ENCODE data around the gene OVCA2.
"Not testable (repeated sequence)": the region's sequence is repeated elsewhere in the genome, so short reads cannot be mapped to it uniquely, and the experiment has no call there.

OVCA2 gene

DNA sequence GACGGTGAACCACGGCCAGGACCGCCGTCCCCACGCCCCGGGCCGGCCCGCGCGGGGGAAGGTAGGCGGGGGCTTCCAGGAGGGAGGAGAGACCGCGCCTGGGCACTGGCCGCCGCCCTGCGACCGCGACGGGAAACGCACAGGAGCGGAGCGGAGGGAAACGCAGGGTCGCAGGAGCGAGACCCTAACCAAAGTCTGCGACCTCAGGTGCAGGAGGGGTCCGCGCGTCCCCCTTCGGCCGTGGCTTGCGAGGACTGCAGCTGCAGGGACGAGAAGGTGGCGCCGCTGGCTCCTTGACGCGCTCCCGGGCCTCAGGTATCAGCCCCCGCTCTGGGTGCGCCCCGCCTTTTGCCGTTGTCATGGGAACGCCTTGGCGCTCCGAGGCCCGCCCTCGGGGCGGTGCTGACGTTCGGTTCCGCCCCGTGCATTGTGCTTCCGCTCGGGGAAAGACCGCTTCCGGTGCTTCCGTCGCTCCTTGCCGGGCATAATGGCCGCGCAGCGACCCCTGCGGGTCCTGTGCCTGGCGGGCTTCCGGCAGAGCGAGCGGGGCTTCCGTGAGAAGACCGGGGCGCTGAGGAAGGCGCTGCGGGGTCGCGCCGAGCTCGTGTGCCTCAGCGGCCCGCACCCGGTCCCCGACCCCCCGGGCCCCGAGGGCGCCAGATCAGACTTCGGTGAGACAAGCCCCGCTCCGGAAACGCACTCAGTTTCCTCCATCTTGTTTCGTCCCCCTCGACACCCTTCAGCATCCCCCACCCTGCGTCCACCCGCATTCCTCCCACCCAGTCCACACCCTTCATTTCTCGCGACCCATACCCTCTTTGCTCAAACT, at the start of gene OVCA2:
Gene OVCA2, plus strand, starts transcription at position 462 of the 829 bp plus-strand sequence. Its CDS starts 26 bp downstream, at position 488.
- DNase-seq, result peak; percentile 62

DNA sequence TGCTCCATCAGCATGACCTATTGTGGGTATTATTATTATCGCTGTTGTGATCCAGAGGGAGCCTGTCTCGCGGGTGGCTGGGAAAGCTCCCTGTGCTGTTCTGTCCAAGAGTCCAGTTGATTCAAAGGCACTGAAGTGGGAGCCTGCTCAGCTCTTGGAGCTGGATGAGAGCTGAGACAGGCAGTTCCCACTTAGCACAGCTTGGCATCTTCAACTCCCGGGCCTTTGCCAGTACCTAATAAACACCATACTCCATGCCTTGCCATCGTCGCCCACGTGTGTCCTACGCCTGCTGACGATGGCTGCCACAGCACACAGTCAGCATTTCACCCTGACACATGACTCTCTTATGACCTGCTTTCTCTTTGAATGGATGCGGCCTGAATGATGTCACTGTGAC, 49.3 kb upstream of the OVCA2 start:
- no peak for DNase-seq

DNA sequence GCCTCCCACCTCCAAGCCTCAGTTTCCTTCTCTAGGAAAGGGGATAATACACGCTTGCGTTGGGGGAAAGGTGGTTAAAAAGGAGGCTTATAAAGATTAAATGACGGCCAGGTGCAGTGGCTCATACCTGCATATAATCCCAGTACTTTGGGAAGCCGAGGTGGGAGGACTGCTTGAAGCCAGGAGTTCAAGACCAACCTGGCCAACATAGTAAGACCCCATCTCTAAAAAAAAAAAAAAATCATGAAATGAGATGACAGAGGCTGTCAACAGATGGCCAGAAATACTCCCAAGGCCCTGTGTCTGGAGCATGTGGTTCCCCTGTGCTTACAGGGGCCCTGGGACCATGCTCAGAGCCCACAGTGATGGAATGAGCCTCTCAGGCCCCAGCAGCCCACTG, 47.1 kb upstream of the OVCA2 start:
- no peak for DNase-seq

- DNase-seq, result no peak
These were observed 46.4 kb upstream of the OVCA2 start for GRCh38 chr17:1995321-1995892.

DNA sequence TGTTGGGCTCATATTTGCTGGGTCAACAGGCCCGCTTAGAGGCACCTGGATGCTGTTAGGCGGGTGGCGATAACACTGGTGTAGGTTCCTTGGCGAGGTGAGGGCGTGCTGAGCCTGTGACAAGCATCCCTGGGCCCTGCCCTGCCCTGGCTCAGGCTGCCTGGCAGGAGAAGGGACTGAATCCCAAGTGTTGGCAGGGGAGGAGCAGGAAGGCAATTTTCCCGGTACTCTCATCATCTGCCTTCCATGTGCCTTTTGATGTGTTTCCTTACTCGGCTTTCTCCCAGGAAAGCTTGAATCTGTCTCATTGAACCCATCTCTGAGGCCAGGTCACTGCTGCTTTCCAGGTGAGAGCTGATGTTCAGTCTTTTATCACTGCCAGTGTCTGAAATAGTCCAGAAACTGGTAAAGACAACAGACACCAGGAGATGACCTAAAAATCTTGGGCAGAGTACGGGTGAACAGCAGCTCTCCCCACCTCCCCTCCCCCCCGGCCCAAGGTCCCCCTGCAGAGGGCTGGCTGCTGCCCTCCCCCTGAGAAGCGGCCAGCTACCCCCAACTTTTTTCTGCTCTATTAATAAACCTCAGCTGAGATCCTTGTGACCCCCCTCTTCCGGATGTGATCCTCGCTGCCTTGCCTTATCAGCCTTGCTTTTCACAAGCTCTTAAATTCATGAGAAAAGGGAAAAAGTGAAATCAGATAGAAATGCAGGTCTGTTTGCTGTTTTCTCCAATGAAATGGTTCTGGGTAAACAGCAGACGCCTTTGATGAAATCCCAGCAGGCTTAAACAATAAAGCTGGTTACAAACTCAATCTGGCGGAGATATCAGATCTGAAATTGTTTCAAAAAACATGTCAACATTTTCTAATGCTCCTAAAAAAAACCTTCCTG, 45.7 kb upstream of the OVCA2 start:
- no peak for DNase-seq

DNA sequence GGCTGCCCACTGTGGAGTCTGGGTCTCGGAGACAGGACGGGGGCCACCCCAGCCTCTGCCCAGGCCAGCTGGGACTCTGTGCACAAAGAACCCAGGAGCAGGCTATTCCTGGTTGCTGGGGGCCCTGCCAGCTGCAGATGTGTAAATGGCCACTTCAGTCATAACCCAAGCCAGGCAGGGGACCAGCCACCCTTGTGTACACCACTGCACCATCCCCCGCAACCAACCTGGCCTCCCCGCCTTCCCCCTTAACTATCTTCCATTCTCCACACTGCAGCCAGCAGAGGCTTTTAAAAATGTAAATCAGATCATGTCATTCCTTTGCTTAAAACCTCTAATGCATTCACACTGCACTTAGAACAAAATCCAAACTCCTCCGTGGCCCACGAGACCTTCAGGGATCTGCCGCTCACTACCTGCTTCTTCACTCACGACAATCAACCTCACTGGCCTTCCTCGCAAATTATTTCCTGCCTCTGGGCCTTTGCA, 45.0 kb upstream of the OVCA2 start:
- no peak for DNase-seq

GRCh38 chr17:1997289-1997926, 44.4 kb upstream of the OVCA2 start:
- DNase-seq, result no peak

DNA sequence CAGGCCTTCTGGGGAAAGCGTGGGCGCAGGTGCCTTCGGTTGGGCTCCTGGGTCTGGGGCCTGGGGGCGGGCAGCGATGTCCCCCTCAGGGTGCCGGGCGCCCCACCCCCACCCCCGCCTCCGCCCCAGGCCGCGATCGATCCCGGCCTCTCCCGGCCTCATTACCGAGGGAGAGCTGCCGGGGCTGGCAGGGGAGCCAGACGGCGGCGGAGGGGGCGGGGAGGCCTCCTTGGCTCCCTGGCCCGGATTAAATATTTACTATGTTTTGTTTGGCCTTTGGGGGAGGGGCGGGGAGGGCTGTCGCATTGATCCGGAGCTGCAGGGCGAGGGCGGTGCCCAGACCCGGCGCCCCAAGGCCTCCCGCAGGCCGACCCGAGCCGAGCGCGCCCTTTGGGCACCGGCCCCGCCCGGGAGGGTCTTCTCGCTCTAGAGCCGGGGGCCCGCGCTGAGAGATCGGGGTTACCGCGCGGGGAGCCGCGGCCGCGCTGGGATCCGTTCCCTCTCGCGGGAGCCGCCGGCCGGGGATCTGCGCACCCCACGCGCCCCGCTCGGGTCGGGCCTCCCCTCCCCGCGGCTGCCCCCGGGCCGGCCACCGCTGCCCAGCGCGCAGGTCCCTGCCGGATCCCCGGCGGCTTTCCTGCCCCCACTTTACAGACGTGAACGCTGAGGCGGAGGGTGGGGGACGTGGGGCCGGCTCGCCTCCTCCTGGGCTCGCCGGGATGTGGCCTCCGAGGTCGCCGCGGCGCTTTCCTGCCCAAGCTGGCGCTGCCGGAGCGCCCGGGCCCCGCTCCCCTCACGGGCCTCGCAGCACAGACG, 43.7 kb upstream of the OVCA2 start:
- DNase-seq, result no peak

DNA sequence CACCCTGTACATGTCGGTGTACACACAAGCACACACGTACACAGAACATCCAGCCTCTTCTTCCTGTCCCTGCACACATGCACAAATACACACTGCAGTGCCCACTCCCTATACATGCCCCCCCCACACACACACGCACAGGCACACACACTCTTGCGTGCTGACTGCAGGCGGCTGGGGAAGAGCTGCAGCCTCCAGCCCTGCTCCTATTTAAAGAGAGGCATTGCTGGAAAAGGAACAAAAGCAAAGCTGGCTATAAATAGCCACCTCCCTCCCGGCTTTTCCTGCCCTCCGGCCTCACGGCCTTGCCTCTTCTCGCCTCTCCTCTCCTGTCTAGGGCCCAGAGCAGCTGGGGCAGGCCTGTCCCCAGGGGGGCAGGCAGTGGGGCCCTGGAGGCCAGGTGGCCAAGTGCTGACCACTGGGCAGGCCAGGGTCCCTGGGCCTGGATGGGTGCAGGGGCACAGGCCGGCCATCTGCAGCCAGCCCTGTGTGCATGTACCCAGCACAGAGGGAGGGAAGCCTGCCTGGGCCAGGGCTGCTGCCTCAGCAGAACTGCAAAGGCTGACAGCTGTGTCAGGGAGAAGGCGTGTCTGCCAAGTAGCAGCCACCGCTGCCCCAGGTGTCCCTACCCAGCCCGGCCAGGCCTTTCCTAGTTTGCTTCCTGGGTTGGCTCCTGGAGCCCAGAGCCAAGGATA, 42.1 kb upstream of the OVCA2 start:
- DNase-seq, result no peak

GRCh38 chr17:2002767-2003329, 39.0 kb upstream of the OVCA2 start:
- no peak for DNase-seq

DNA sequence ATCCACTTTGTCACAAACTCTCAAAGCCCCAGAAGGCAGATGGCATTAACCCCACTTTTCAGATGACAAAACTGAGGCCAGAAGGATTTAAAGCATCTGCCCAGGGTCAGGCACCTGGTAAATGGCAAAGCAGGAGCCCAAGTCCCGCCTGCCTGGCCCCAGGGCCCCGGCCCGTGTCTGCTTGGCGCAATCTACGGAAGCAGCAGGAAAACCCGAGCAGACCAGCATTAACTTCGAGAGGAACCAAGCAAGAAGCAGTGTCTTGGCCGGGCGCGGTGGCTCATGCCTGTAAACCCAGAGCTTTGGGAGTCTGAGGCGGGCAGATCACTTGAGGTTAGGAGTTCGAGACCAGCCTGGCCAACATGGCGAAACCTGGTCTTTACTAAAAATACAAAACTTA, 38.3 kb upstream of the OVCA2 start:
- DNase-seq, result no peak

DNA sequence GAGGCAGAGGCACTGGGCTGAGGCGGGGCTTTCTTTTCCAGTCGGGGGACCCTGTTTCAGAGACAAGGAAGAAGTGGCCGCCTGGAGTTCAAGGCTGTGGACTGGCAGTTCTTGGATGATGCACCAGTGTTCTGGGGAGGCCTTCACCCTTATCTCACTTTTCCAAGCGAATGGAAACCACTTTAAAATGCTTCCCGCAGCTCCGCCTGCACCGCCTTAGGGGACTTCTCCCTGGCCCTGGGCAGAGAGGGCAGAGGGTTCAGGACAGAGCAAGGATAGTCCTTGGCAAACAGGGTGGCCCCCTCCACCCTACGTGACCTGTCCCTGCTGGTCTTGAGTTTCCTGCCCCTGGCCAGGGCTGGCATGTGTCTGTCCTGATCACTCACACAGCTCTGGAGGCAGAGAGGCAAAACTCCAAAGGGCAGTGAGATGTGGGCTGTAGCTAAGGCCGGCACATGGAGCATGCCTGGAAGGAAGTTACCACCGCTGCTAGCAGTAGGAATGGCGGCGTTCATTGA, 37.3 kb upstream of the OVCA2 start:
- no peak for DNase-seq

DNA sequence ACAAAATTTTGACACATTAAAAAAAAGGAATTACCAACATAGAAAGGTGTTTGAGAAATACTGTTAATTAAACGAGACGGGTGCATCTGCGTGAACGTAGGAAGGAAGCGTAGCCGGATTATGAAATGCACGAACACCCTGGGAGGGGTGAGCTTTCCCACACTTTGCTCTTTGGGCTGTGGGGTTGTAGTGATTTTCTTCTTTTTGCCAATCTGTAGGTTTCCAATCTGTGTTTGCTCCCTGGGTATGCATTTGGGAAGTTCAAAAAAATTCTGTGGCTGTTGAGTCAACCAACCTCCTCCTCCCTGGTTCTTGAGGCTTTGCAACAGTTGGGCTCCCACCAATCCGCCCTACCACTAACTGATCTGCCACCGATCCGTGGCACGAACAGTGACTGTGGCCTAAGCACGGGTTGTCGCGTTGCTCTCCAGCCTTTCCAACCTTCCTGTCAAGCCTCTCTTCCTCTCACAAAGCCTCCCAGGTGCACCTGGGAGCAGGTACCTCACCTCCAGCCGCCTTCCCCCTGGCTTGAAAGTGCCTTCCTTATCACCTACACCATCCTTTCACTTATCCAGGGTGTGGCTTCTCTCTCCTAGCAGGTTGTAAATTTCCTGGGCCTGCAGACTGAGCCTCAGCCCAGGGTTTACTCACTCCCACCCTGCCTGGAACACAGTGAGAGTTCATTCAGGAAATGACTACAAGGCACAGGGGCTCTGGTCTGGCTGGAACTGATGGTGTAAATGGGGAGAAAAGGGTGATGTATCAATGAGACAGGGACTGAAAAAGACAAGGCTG, 33.3 kb upstream of the OVCA2 start:
- DNase-seq, result no peak

GRCh38 chr17:2009737-2010136, 32.1 kb upstream of the OVCA2 start:
- no peak for DNase-seq

DNA sequence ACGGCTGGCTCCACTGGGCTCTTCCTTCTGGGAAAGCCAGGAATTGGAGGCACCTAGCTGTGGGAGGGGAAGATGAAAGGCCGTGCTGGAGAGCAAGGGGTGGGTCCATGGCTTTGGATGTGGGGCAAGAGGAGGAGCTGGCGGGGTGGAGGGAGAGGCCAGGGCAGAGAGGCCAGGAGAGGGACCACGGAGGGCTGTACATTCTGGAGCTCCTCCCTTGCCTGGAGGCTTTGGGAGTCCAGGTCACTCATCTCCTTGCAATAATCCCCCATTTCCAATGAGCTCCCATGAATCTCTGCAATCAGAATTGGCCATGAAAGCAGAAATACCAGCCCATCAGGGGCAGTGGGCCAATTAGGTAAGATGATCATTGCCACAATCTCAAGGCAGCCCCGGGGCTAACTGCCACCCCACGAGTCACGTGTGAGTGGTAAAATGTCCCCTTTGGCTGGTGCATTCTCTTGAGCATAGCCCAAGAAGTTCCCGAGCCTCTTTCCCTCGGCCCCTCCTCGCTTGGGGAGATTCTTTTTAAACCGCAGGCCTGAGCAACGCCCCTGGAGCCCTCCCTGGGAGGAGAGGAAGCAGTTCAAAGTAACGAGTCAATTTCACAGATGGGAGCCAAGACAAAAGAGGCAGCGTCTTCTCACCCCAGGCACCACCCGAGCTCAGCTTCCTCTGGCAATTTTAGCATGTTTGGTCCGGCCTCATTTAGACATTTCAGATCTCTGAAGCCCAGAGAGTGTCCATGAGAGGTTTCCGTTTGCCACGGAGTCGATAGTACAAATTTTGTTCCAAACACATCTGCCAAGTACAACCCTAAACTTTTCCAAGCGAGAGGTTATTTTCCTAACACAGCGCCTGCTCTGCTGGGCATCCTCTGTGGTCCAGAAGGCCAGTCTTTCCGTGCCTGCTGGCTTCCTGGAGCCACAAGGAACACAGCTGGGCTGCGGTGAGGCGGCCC, 30.1 kb upstream of the OVCA2 start:
- DNase-seq, result no peak

DNA sequence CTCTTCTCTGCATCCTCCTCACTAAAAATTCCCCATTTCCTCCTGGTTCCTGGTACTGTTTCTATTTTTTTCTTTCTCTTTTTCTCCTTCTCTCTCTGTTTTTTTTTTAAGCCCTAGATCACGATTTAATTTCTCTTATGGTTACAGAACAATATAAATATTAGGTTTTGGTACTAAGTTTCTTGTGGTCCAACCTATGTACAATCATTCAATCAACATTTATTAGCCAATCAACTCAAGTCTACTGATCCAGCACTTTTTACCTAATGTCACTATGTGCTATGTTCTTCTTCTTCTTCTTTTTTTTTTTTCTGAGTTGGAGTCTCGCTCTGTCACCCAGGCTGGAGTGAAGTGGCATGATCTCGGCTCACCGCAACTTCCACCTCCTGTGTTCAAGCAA, 29.3 kb upstream of the OVCA2 start:
- no peak for DNase-seq

GRCh38 chr17:2013220-2013993, 28.4 kb upstream of the OVCA2 start:
- not testable (repeated sequence) for DNase-seq

- no peak for DNase-seq
These were observed 27.9 kb upstream of the OVCA2 start for GRCh38 chr17:2013994-2014317.

Measured in NCI-H2081 treated with DMSO at 0.1 percent for 48 hours (cell line).